H1 (cell line): Measurements from ENCODE around the gene SMG7. TPM values are rescaled to one million over a fixed set of nuclear protein-coding genes. Genes with fewer than 3 reads are reported as not detected.

Experiments
- CTBP2 ChIP-seq: IDR thresholded peaks from 2 replicates; pipeline ENCODE4 v1.7.0; 2011; ENCODE audit warnings: borderline replicate concordance, mild to moderate bottlenecking, moderate library complexity, mixed read lengths, low read length; ENCODE audit not compliant: insufficient read depth, insufficient read length
- EZH2 ChIP-seq: fragments of 200-600 bp; sonication (generic); IDR thresholded peaks from 2 replicates; pipeline ENCODE4 v1.7.1; 2012; ENCODE audit warnings: low read depth, mild to moderate bottlenecking, moderate library complexity, low read length, inconsistent platforms; ENCODE audit not compliant: severe bottlenecking
- polyA plus RNA-seq, 7 experiments: library from polyadenylated mRNA; depleted of rRNA in 3 of 7; stranded (reverse) in 5 of 7; unstranded in 2 of 7; fragments of >200 nt in 5 of 7; fragments of 200-250 nt in 2 of 7; gene quantifications; 1 replicate in 5 of 7; 2 replicates in 1 of 7; 4 replicates in 1 of 7; pipeline versions ENCODE4 v1.2.1 to v1.2.3, GENCODE V29; 2011 to 2013; ENCODE audit warnings: missing spikeins in 2 of 7, mixed read lengths in 2 of 7
- total RNA-seq: library from RNA; stranded (reverse); fragmentation: NEBNext Ultra II Directional; extraction: Animal tissue kit (Norgen Biotek cat#: 25700); gene quantifications from 2 replicates; pipeline ENCODE4 v1.2.1, GENCODE V29; 2021

The SMG7 gene
- total and polyA plus RNA-seq, 2 of the 8 experiments (the other 6 are each of a cell fraction or from before 2014, with no cell fraction given), result 39.3 to 65.6 TPM

DNA sequence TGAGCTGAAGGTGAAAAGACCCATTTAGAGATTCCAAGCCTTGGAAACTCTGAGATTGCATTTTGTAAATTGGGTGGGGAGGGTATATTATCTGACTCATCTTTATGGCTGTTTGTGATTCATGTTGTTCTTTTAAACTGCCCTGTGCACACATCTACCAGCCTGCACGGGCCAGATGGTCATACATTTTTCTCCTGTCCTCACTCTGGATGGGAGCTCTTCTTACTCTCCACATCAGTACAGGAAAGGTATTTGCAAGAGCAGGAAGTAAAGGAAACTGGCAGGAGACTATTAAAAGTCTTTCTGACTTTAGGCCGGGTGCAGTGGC is 39.8 kb upstream of the SMG7 start (continued):
- TF ChIP-seq CTBP2, result no peak
- TF ChIP-seq EZH2, result no peak
- TF ChIP-seq, all 59 proteins: peak for 0
